Omental fat pad (tissue), 4 donors: ENCODE data around the gene TMF1. TPM values are rescaled to one million over a fixed set of nuclear protein-coding genes. Genes with fewer than 3 reads are reported as not detected.
A peak's percentile ranks its signal among the peaks of the same experiment; 100 is the strongest.

Experiments
- ATAC-seq: fragments of 150-250 bp; one replicate; pipeline ENCODE4 v1.9.1; 2016; ENCODE audit warnings: mild to moderate bottlenecking, moderate library complexity; ENCODE audit not compliant: low FRiP score
- DNase-seq: peaks from one replicate; pipeline ENCODE4 v3.0.0-alpha.2; 2019; ENCODE audit warnings: low spot score
- total RNA-seq, 4 donors: library from RNA; depleted of rRNA; stranded (reverse); fragments of >200 nt; gene quantifications; one replicate each; pipeline ENCODE4 v1.1.0, GENCODE V29; 2016
- TF ChIP-seq, protein P1 (sequence below), 3 donors: fragments of 450-650 bp; IDR thresholded peaks; one replicate each; pipeline ENCODE4 v1.5.1; 2016 to 2017; ENCODE audit warnings: antibody characterized with exemption in 3 of 3, mild to moderate bottlenecking in 3 of 3, moderate library complexity in 2 of 3

Gene TMF1
- total RNA-seq, 4 donors from 2014 or later: 27.6 to 41.8 (median 30.2) TPM

DNA sequence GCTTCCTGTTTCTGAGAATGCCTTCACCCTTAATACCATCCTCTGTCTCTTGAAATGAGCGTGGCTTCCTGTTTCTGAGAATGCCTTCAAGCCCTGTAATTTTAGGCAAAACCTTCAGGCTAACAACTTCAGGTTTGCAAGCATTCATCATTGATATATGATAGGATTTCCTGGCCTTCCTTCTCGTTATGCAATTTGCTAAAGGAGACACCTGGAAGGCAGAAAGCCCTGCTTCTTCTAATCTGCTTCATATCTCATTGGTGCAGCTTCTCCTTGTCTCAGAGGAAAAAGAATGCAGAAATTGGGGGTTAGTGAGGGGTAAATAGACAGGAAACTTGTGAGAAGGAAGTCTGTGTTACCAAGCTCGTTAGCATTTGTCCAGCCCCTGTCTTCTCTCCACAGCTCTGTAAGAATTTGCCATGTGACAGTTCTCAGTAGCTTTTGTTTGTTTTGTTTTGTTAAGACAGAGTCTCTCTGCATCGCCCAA is 39.9 kb upstream of the TMF1 start:
- ATAC-seq (no peak), DNase-seq (no peak)
- TF ChIP-seq, protein P1, sequence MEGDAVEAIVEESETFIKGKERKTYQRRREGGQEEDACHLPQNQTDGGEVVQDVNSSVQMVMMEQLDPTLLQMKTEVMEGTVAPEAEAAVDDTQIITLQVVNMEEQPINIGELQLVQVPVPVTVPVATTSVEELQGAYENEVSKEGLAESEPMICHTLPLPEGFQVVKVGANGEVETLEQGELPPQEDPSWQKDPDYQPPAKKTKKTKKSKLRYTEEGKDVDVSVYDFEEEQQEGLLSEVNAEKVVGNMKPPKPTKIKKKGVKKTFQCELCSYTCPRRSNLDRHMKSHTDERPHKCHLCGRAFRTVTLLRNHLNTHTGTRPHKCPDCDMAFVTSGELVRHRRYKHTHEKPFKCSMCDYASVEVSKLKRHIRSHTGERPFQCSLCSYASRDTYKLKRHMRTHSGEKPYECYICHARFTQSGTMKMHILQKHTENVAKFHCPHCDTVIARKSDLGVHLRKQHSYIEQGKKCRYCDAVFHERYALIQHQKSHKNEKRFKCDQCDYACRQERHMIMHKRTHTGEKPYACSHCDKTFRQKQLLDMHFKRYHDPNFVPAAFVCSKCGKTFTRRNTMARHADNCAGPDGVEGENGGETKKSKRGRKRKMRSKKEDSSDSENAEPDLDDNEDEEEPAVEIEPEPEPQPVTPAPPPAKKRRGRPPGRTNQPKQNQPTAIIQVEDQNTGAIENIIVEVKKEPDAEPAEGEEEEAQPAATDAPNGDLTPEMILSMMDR (IDR thresholded peaks at IDR 0.05): no peak

DNA sequence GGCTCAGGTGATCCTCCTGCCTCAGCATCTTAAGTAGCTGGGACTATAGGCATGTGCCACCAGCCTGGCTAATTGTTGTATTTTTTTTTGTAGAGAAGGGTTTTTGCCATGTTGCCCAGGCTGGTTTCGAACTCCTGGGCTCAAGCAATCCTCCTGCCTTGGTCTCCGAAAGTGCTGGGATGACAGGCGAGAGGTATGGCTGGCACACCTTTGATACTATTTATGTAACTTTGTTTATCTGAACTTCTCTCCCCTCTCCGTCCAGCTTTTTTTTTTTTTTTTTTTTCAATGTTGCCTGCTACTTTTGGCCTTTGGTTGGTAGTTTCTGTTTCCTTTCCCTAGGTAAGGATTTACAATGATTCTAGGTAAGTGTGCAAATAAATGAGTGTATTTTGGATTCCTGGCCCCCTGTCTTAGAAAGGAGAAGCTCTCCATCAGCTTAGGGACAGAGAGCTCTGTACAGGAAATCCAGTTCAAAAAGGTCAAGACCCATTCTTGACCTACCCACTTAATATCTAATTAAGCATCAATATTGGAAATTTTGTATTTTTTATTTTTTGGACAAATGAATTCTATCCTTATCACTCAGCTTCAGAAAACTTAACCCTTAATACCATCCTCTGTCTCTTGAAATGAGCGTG is 39.4 kb upstream of the TMF1 start:
- DNase-seq (no peak), ATAC-seq (no peak)
- TF ChIP-seq, protein P1 (IDR thresholded peaks at IDR 0.05): no peak

- ATAC-seq: peak; percentile 48
- DNase-seq: no peak
- TF ChIP-seq, protein P1 (IDR thresholded peaks at IDR 0.05): no peak
These were observed 37.9 kb upstream of the TMF1 start for GRCh38 chr3:69090021-69090420.

GRCh38 chr3:69088063-69088462 is 35.9 kb upstream of the TMF1 start:
- TF ChIP-seq, protein P1 (IDR thresholded peaks at IDR 0.05): no peak
- DNase-seq (no peak), ATAC-seq (no peak)

DNA sequence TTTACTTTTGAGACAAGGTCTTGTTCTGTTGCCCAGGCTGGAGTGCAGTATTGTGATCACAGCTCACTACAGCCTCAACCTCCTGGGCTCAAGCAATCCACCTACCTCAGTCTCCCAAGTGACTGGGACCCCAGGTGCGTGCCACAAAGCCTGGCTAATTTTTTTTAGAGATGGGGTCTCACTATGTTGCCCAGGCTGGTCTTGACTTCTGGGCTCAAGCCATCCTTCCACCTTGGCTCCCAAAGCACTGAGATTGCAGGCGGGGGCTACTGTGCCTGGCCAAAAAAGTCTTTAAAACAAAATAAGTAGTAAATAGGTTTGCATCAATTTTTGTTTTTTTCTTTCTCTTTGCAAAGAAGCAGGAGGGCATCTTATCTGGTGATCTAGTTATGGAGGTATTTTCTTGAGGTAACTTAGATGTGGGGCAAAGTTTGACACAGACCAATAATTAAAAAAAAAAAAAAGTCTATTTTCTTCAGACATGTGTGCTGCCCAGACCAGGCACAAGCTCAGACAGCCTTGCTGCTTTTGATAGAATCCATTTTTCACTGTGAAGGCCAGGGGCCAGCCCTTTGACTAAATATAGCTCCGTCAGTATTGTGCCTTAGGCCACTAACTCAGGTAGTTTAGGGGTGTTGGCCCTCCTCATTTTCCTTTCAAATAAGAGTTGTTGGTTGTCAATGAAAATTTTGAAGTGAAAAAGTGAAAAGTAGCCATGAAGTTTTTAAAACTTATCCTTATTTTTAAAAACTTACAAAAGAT is 35.1 kb upstream of the TMF1 start:
- TF ChIP-seq, protein P1 (IDR thresholded peaks at IDR 0.05): no peak
- ATAC-seq: no peak
- no peak for DNase-seq

DNA sequence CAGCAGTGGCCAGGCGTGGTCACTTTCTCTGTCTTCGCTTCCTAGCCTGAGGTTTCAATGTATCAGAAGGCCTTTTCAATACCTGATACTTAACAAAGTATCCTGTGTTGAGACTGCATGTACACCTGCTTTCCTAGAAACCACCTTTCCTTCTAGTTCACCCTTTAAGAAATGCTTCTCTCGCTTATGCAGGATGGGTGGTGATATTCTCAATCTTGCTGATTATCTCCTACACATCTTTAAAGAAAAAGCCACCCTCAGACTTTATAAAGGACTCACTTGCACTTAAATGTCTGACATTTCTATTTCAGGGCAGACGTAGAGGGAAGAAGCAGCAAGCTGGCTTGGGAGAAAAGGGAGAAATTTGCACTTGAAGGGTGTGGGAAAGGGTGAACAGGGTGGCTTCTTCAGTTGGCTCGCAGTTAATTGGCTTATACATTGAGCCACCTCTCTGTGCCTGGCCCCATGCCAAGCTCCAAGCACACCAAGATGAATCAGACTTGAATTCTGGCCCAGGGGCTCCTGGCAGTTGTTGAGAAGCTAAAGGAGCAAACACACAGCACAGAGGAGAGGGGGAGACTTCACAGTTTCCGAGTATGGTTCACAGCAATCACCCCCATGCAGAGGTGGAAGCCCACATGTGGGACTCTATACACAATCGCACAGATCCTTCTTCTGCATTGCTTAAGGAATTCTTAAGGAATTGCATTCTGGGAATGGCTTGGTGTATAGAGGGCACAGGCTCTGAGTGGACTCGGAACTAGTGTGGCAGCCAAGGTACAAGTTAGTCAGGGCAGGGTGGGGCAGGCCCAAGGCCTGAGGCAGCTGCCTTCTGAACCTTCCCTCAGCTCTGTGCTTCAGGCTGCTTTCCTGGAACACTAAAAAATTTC is 33.9 kb upstream of the TMF1 start:
- DNase-seq (peak; percentile 96), ATAC-seq (peak; percentile 74)
- TF ChIP-seq, protein P1 (IDR thresholded peaks at IDR 0.05): no peak
